Erythroblast (primary cell): ENCODE results near the gene SMARCB1.

Source experiments
- GATA1 ChIP-seq: IDR thresholded peaks from 2 replicates; pipeline ENCODE4 v1.6.1; 2011; ENCODE audit warnings: low read depth, mild to moderate bottlenecking, control low read depth, low read length, moderate library complexity
- POLR2A ChIP-seq: IDR thresholded peaks from 2 replicates; pipeline ENCODE4 v1.6.1; 2011; ENCODE audit warnings: mild to moderate bottlenecking, low read length

DNA sequence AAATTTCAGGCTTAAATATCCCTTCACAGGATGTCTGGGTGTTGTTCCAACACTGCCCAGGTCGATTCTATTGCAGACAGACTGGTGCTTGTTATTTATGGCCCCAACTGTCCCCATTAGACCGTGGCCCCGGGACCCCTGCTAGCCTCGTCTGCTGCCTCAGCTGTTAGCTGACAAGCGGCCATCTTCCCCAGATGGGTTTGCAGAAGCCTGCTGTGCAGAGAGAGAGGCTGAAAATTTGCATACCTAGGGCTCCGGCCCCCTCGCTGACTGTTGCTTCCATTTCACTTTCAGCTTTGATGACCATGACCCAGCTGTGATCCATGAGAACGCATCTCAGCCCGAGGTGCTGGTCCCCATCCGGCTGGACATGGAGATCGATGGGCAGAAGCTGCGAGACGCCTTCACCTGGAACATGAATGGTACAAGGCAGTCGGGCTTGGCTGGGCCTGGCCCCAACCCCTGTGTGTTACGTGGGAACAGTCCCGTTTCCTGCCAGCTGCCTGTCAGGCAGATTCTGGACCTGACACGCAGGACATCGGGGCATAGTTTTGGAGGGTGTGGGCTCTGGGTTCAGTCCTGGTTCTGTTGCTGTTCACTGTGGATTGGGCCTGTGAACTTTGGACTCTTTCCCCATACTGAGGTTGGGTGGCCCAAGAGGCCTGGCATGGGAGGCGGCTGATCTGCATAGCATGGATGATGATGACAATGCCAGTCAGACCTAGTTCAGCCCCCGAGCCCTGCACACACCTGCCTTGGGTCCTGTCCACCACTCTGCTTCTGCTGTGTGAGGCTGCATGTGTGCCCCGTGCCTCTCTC, 16.4 kb downstream of the SMARCB1 start:
- no peak for TF ChIP-seq POLR2A
- TF ChIP-seq GATA1 = no peak
